GM12878 (cell line): ENCODE measurements around the gene P3H3. TPM values are rescaled to one million over a fixed set of nuclear protein-coding genes. Genes with fewer than 3 reads are reported as not detected.

Experiments used
- ATAC-seq: fragments of 200-7000 bp; cut with Tn5 transposase; 3 replicates; pipeline ENCODE4 v1.9.1; 2020; ENCODE audit warnings: mild to moderate bottlenecking, moderate library complexity
- BruUV-seq: library from RNA; stranded (reverse); fragments of 400-500 nt; replicated peaks from 2 replicates; lab custom pipeline; 2021; lab: Mats Ljungman, UMichigan
- CTCF ChIA-PET: fragments of 300-600 bp; sonication (Branson Sonifier 250); formaldehyde crosslinking; extraction: SDS; loops from one replicate; lab custom pipeline; 2021; ENCODE audit warnings: inconsistent platforms; lab: Yijun Ruan, JAX
- POLR2A ChIA-PET: fragments of 350-600 bp; formaldehyde crosslinking; extraction: SDS; loops from one replicate; lab custom pipeline; 2021; ENCODE audit warnings: inconsistent platforms; lab: Charles Lee
- RAD21 ChIA-PET: fragments of 300-600 bp; sonication (Branson Sonifier 250); formaldehyde crosslinking; loops from one replicate; lab custom pipeline; 2023; ENCODE audit warnings: antibody characterized with exemption; ENCODE audit not compliant: unreplicated experiment; lab: Charles Lee
- SMC1A ChIA-PET: fragments of 300-600 bp; sonication (Branson Sonifier 250); formaldehyde crosslinking; loops from one replicate; lab custom pipeline; 2023; ENCODE audit not compliant: unreplicated experiment, uncharacterized antibody; lab: Charles Lee
- DNase-seq: peaks from one replicate; pipeline ENCODE4 v3.0.0-alpha.2; 2011; ENCODE audit warnings: low read depth, low spot score
- FAIRE-seq: peaks from 3 replicates; lab custom pipeline; 2011; peaks lifted over from hg19 to GRCh38; lab: Jason Lieb, UNC
- H2AFZ ChIP-seq: 2 replicates; pipeline ENCODE4 v1.6.0; 2011; ENCODE audit warnings: low read depth, low read length, control low read depth; ENCODE audit not compliant: control insufficient read depth
- H3K27ac ChIP-seq: 2 replicates; pipeline ENCODE4 v1.5.1; 2011; ENCODE audit warnings: control low read depth; ENCODE audit not compliant: control insufficient read depth, insufficient read depth
- H3K27me3 ChIP-seq, 2 experiments: replicated peaks in 1 of 2; 2 replicates each; pipeline versions ENCODE4 v1.6.0 to v1.6.1; 2011; ENCODE audit warnings: low read length in 1 of 2; ENCODE audit not compliant: control insufficient read depth in 2 of 2, insufficient read depth in 2 of 2
- H3K36me3 ChIP-seq, 2 experiments: 2 replicates each; pipeline ENCODE4 v1.5.1; 2011; ENCODE audit warnings: low read length in 1 of 2; ENCODE audit not compliant: control insufficient read depth in 2 of 2, insufficient read depth in 2 of 2
- H3K4me1 ChIP-seq: 2 replicates; pipeline ENCODE4 v1.6.1; 2011; ENCODE audit warnings: mild to moderate bottlenecking, low read length, moderate library complexity, mixed read lengths; ENCODE audit not compliant: control insufficient read depth, insufficient read depth
- H3K4me2 ChIP-seq: 2 replicates; pipeline ENCODE4 v1.6.0; 2011; ENCODE audit warnings: control low read depth; ENCODE audit not compliant: control insufficient read depth, insufficient read depth
- H3K4me3 ChIP-seq: fragments of 200-600 bp; sonication (generic); 2 replicates; pipeline ENCODE4 v1.5.1; 2016
- H3K79me2 ChIP-seq: 2 replicates; pipeline ENCODE4 v1.6.0; 2011; ENCODE audit warnings: low read length; ENCODE audit not compliant: control insufficient read depth, insufficient read depth
- H3K9ac ChIP-seq: 2 replicates; pipeline ENCODE4 v1.8.0; 2011; ENCODE audit warnings: low read length, control low read depth, mixed read lengths; ENCODE audit not compliant: control insufficient read depth, insufficient read depth
- H3K9me3 ChIP-seq: replicated peaks from 3 replicates; pipeline ENCODE4 v1.5.1; 2011; ENCODE audit warnings: mild to moderate bottlenecking, low read length; ENCODE audit not compliant: control insufficient read depth, insufficient read depth
- H4K20me1 ChIP-seq: 2 replicates; pipeline ENCODE4 v1.6.0; 2011; ENCODE audit not compliant: control insufficient read depth, insufficient read depth
- GABPA ChIP-seq: IDR thresholded peaks from 2 replicates; pipeline ENCODE4 v1.6.1; 2014; ENCODE audit warnings: antibody characterized with exemption, low read depth, mild to moderate bottlenecking, inconsistent platforms
- HDGF ChIP-seq: fragments of 450-650 bp; IDR thresholded peaks from 2 replicates; pipeline ENCODE4 v1.6.1; 2016; ENCODE audit warnings: antibody characterized with exemption
- IKZF2 ChIP-seq, 2 experiments: fragments of 450-650 bp; IDR thresholded peaks; 2 replicates each; pipeline ENCODE4 v1.6.1; 2017; ENCODE audit warnings: mild to moderate bottlenecking in 2 of 2, moderate library complexity in 2 of 2
- MTA3 ChIP-seq: IDR thresholded peaks from 2 replicates; pipeline ENCODE4 v1.6.1; 2012; ENCODE audit warnings: low read length, inconsistent platforms, borderline replicate concordance
- NBN ChIP-seq: fragments of 450-650 bp; IDR thresholded peaks from 2 replicates; pipeline ENCODE4 v1.6.1; 2016
- NFYB ChIP-seq: IDR thresholded peaks from 2 replicates; pipeline ENCODE4 v1.6.1; 2011; ENCODE audit warnings: low read depth, mild to moderate bottlenecking, low read length, improper control_type of control experiment, moderate library complexity; ENCODE audit not compliant: insufficient read depth
- NR2F1 ChIP-seq: fragments of 450-650 bp; conservative IDR thresholded peaks from 2 replicates; pipeline ENCODE4 v1.6.1; 2017; ENCODE audit warnings: mild to moderate bottlenecking
- NRF1 ChIP-seq: conservative IDR thresholded peaks from 2 replicates; pipeline ENCODE4 v1.6.1; 2011; ENCODE audit warnings: mild to moderate bottlenecking, low read depth, low read length, improper control_type of control experiment
- POLR2AphosphoS2 ChIP-seq: IDR thresholded peaks from 2 replicates; pipeline ENCODE4 v1.6.1; 2011; ENCODE audit warnings: low read depth, mild to moderate bottlenecking, low read length, improper control_type of control experiment, moderate library complexity
- RAD21 ChIP-seq: IDR thresholded peaks from 2 replicates; pipeline ENCODE4 v1.6.1; 2011; ENCODE audit warnings: mild to moderate bottlenecking, low read depth, low read length, moderate library complexity; ENCODE audit not compliant: insufficient read depth
- SIN3A ChIP-seq: IDR thresholded peaks from 2 replicates; pipeline ENCODE4 v1.6.1; 2012; ENCODE audit warnings: low read depth, low read length, improper control_type of control experiment
- SMC3 ChIP-seq: IDR thresholded peaks from 2 replicates; pipeline ENCODE4 v1.6.1; 2011; ENCODE audit warnings: low read length, improper control_type of control experiment, borderline replicate concordance
- WRNIP1 ChIP-seq: IDR thresholded peaks from 2 replicates; pipeline ENCODE4 v1.6.1; 2011; ENCODE audit warnings: low read depth, low read length, improper control_type of control experiment, borderline replicate concordance
- ZBTB11 ChIP-seq: fragments of 450-650 bp; formaldehyde crosslinking; IDR thresholded peaks from 2 replicates; pipeline ENCODE4 v1.5.0; 2022; ENCODE audit warnings: mild to moderate bottlenecking, missing genetic modification characterization
- ZNF217 ChIP-seq: fragments of 450-650 bp; IDR thresholded peaks from 2 replicates; pipeline ENCODE4 v1.6.1; 2017; ENCODE audit warnings: antibody characterized with exemption, mild to moderate bottlenecking
- ZNF274 ChIP-seq: IDR thresholded peaks from one replicate; pipeline ENCODE4 v1.8.0; 2011; ENCODE audit not compliant: insufficient read length, insufficient read depth
- ZNF687 ChIP-seq: fragments of 450-650 bp; IDR thresholded peaks from 2 replicates; pipeline ENCODE4 v1.6.1; 2017; ENCODE audit warnings: mild to moderate bottlenecking, moderate library complexity
- WGBS: methylation state at CpG from one replicate; pipeline ENCODE4 v1.1.6; 2016; ENCODE audit warnings: low lambda C conversion rate; ENCODE audit not compliant: insufficient replicate concordance, insufficient coverage; ENCODE audit errors: missing lambda C conversion rate; 5-methylcytosine and 5-hydroxymethylcytosine counted together
- in situ Hi-C: fragments of 300-500 bp; cut with MboI; formaldehyde crosslinking; loops from 9 replicates; pipeline ENCODE4 v1.14.3; 2018; ENCODE audit warnings: mixed read lengths
- intact Hi-C: fragments of 100-400 bp; cut with micrococcal nuclease; formaldehyde crosslinking; loops from one replicate; pipeline ENCODE4 v1.14.2; 2022; ENCODE audit not compliant: unreplicated experiment
- polyA plus RNA-seq, 11 experiments: library from polyadenylated mRNA; depleted of rRNA in 4 of 11; unstranded in 6 of 11; stranded (reverse) in 5 of 11; fragments of >200 nt; fragmentation: Nextera tagmentation in 4 of 11; fragmentation: Illumina TruSeq in 1 of 11; extraction: Ambion mirVana in 4 of 11; extraction: Trizol in 1 of 11; gene quantifications; 1 replicate in 1 of 11; 2 replicates in 10 of 11; pipeline versions ENCODE4 v1.2.1 to v1.2.3, GENCODE V29; 2011 to 2016; ENCODE audit warnings: inconsistent platforms in 2 of 11, missing spikeins in 2 of 11, low read depth in 1 of 11
- total RNA-seq, 4 experiments: library from RNA; depleted of rRNA in 3 of 4; stranded (reverse); fragments of >200 nt in 3 of 4; fragmentation: Illumina TruSeq in 1 of 4; extraction: Trizol in 1 of 4; gene quantifications; 2 replicates each; pipeline versions ENCODE4 v1.2.1 to v1.2.3, GENCODE V29; 2013 to 2021

The P3H3 gene
- total and polyA plus RNA-seq, 10 of the 15 experiments (the other 5 are each of a cell fraction or from before 2014, with no cell fraction given): 0.03 to 0.21 (median 0.05) TPM; not detected in 7

- Histone ChIP-seq H3K4me2 (peak overlapping the region; percentile 19; the same call in 1 of the 2 replicates), H2AFZ (peak overlapping the region; percentile 65), H3K9me3 (no peaks in the 10 kb centered on the region), H3K79me2 (no peaks in the 10 kb centered on the region), H3K36me3 (no peaks in the 10 kb centered on the region), H3K27me3 (no peaks in the 10 kb centered on the region; a peak in 1 of 4 replicates), H3K9ac (no peak overlapping the region), H3K4me3 (no peak overlapping the region), H3K4me1 (peaks cover 15% of the 10 kb centered on the region), H3K27ac (no peak overlapping the region), H4K20me1 (no peaks in the 10 kb centered on the region)
- DNase-seq: no peak
- intact Hi-C loops: no loop called here
- BruUV-seq: no TSS peak
- RAD21 ChIA-PET: interaction anchor here (0.6 to 1.8 kb wide), 10 partner anchors 9 to 155 kb away, joined by 3 to 9 read pairs (median 4); partner anchors contain the start of genes CDCA3, COPS7A, MLF2 and PTMS
- in situ Hi-C loops: no loop called here
- 19% methylated on average over 12 of the region's 12 CpGs for WGBS
- peak; percentile 93 for ATAC-seq
- CTCF ChIA-PET: interaction anchor here (0.8 to 2.3 kb wide), 16 partner anchors 12 to 253 kb away, joined by 3 to 19 read pairs (median 4); partner anchors contain the start of genes MLF2 and SPSB2
- peak; percentile 65 for FAIRE-seq
- POLR2A ChIA-PET: interaction anchor here (0.5 to 2.5 kb wide), 14 partner anchors 9 to 258 kb away, joined by 3 to 12 read pairs (median 4); partner anchors contain the start of genes CDCA3, GAPDH, MLF2 and PTMS
- SMC1A ChIA-PET: interaction anchor here (0.7 to 2.0 kb wide), 10 partner anchors 9 to 96 kb away, joined by 3 to 10 read pairs (median 4); partner anchors contain the start of genes GPR162 and MLF2
- TF ChIP-seq RAD21 (no peak), POLR2AphosphoS2 (no peak), GABPA (no peak), NRF1 (no peak), HDGF (peak; percentile 54; the same call in 1 of the 2 replicates), NBN (0 out of 2 replicates have a peak, but pooled peaks have one; percentile 26), ZNF687 (peak; percentile 51; the same call in 1 of the 2 replicates), SIN3A (no peak), IKZF2 (IDR thresholded peaks at IDR 0.05) (peak in 1 of 2 experiments; percentile 30; a peak in 2 of 4 replicates), NR2F1 (no peak), MTA3 (no peak), ZNF217 (no peak), WRNIP1 (no peak), SMC3 (no peak), ZBTB11 (CRISPR knock-in tag) (no peak), NFYB (no peak), ZNF274 (no peak)
Observed at GRCh38 chr12:6792522-6793201, 35.5 kb upstream of the P3H3 start.
